Nucleus accumbens (tissue), 56 donors: ENCODE measurements around the gene AOPEP.

Experiments used
- DNase-seq, 56 donors: peaks; one replicate each; lab custom pipeline; 2025; lab: John Stamatoyannopoulos, UW

The AOPEP gene

GRCh38 chr9:95095641-95096355 is 369.3 kb downstream of the AOPEP start:
- DNase-seq: no peak

DNA sequence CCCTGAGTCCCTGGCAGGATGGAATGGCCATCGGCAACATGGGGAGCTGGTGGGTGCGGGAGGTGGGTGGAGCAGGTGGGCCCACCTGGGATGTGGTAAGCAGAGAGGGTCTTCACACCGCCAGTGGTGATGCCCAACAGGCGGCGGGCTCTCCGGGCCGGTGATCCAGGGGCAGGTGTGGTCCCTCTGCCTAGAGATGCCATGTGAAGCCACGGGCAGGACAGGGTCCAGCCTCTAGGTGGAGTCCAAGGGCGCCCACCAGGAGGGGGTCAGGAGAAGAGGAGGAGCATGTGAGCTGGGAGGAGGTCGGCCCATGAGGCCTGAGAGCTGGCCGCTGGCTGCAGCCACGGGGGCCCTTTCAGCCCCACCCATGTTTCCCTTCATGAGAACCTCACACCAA is 369.9 kb downstream of the AOPEP start:
- no peak for DNase-seq

DNA sequence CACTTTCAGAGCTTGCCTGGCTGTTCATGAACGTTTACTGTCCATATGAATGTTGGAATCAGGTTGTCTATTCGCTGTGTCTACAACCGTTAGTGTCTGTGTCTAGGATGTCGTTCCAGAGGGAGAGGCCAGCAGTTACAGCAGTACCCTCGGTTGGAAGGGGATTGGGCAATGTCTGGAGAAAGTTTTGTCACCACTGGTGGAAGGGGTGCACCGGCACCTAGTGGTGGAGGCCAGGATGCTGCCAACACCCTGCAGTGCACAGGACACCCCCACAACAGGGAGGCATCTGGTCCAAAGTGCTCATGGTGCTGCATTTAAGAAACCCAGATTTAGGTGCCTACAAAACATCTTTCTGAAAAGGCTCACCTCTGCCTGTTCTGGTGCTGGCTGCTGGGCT is 370.3 kb downstream of the AOPEP start:
- no peak for DNase-seq

DNA sequence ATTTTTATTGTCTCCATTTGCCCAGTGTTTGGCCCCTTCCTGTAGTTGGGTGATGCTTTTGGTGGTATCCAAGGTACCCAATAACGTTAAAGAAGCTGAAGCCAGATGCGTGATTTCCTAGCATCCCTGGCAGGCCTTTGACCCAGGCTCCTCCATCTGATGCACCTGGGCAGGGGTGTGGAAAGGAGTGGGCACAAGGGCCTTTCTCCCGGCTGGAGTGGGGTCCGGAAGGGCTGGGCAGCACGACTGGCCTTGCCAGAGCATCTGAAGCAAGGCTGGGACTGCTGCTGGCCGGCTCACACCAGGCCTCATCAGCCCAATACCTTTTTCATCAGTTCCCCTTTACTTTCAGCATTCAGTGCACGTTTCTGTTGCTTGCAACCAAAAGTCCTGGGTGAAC is 370.8 kb downstream of the AOPEP start:
- DNase-seq: no peak

DNA sequence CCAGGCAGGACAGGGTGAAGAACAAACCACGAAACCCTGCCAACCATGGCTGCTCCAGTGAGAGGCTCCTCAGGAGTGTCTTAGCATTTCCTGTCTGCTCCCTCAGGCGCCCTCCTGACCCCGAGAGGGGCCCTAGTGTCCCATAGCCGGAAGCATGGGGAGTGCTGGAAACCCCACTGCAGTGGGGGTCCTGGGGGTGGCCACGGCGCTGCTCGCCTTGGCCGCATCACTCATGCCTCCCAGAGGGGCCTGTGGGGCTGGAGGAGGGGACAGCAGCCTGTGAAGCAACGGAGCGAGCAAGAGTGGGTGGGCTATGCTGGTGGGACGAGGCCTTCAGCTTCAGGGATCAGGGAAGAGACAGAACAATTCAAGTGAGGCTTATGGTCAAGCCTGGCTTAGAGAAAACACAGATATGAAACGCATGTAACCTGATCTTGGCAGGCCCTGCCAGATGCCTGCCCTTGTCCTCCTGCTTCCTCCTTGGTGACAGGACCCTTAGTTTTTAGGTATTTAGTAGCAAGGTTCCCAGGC is 372.0 kb downstream of the AOPEP start:
- DNase-seq: no peak

- DNase-seq: no peak
These were observed 373.0 kb downstream of the AOPEP start for GRCh38 chr9:95099321-95100070.

GRCh38 chr9:95100071-95100627 is 373.6 kb downstream of the AOPEP start:
- DNase-seq: no peak

- no peak for DNase-seq
These were observed 374.8 kb downstream of the AOPEP start for GRCh38 chr9:95101326-95101725.

DNA sequence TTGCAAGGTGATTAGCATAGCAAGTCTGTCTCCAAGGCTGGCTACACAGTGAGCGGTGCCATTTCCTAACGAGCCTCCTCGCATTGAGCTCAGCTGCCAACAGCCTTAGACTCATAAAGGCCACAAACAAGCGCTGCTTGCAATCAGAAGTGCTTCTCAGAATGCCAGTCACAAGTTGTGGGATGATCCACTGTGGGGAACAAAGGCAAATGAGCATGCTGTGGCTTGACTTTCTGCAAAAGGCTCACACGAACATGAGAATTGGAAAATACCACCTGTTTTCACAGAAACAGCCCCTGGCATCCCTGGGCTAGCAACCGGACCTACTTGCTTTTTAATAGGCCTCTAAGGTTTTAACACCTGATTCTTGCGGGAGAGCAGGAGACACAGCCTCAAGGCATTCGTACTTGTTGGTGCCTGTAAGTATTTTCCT is 375.5 kb downstream of the AOPEP start:
- peak in 43 of 56 donors; percentile 25 to 85 (median 63) for DNase-seq

- DNase-seq: no peak
These were observed 376.1 kb downstream of the AOPEP start for GRCh38 chr9:95102572-95102971.

- DNase-seq: peak in 7 of 56 donors; percentile 21 to 36 (median 31)
These were observed 376.8 kb downstream of the AOPEP start for GRCh38 chr9:95103281-95103771.

DNA sequence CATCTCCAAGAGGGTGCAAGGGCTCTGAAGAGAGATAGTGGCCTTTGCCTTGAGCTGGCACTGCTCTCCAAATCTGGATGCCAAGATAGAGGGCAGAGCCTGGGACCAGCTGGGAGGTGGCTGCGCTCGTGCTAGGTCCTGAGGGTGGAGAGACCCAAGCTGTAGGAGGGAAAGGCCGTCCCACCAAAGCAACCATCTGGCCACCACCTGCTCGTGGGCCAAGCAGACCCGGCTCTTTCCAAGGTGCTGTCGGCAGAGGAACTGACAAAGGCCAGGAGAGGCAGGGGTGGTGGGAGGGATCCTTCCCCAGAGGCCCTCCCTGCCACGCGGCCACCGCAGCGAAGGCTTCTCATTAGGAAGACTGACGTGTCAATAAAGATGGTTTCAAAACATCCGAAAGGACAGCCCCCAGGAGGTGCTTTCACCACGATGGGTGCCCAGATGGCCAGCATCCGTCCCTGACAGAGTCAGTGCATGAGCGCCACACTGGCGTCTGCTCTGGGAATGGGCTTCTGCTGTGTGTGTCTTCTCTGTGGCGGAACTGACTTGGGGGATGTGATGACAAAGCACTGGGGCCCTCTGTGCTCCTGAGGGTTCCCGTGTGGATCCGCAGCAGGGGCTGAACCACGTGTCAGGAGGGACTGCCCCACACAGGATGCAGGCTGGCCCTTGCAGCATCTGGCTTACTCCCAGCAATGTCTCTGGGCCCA is 377.5 kb downstream of the AOPEP start:
- peak in 1 of 56 donors; percentile 26 for DNase-seq

- DNase-seq: no peak
These were observed 378.1 kb downstream of the AOPEP start for GRCh38 chr9:95104581-95104960.

- DNase-seq: no peak
These were observed 378.5 kb downstream of the AOPEP start for GRCh38 chr9:95104980-95105379.

- no peak for DNase-seq
These were observed 379.2 kb downstream of the AOPEP start for GRCh38 chr9:95105519-95106287.

- peak in 2 of 56 donors; percentile 44 to 46 for DNase-seq
These were observed 380.7 kb downstream of the AOPEP start for GRCh38 chr9:95107001-95107749.

DNA sequence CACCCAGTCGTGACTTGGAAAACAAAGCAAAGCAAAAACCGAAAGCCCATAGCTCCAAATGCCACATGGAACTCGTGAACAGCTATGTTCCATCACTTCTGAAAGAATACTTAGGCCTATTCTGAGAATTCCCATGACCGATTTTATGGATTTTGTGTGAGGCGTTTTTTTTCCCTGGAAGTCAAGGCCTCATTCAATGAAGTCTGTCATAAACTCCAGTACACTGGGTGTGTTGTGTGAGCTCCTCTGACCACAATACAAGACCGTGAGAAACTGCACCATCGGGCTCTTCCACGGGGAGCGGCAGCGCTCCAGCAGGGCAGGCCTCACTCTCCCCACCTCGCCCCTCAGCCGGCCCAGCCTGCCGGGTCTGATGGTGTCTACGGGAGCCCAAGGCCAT is 381.5 kb downstream of the AOPEP start:
- peak in 11 of 56 donors; percentile 27 to 56 (median 38) for DNase-seq

DNA sequence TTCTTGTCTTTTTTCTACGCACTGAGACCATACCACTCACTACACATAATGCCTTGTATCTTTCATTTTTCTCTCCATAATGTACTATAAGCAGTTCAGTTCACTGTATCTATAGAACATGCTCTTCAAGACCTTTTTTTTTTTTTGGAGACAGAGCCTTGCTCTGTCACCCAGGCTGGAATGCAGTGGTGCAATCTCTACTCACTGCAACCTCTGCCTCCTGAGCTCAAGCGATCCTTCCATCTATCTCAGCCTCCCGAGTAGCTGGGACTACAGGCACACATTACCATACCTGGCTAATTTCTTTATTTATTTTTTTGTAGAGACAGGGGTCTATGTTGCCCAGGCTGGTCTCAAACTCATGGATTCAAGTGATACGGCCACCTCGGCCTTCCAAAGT is 382.3 kb downstream of the AOPEP start:
- no peak for DNase-seq

GRCh38 chr9:95109456-95109855 is 383.0 kb downstream of the AOPEP start:
- no peak for DNase-seq
